Left forelimb (tissue), 1 donor: ENCODE measurements around the gene S100A16.

Source experiments
- DNase-seq: peaks from one replicate; pipeline ENCODE4 v3.0.0-alpha.2; 2018; ENCODE audit warnings: low spot score

Gene S100A16

DNA sequence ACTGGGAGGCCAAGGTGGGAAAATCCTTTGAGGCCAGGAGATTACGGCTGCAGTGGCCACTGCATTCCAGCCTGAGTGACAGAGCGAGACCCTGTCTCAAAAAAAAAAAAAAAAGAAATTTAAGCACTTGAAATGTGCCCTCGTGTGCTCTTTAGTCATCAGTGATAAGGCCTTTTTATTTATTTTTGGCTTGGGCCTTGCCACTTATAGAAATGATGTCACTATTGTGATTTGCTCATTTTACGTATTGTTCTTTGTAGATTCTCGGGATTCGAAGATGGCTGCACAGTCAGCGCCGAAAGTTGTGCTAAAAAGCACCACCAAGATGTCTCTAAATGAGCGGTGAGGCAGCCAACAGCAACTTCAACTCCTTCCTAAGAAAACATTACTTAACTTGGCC is 23.4 kb upstream of the S100A16 start:
- no peak for DNase-seq

- no peak for DNase-seq
Measured at GRCh38 chr1:153635872-153636271, 22.9 kb upstream of the S100A16 start.

DNA sequence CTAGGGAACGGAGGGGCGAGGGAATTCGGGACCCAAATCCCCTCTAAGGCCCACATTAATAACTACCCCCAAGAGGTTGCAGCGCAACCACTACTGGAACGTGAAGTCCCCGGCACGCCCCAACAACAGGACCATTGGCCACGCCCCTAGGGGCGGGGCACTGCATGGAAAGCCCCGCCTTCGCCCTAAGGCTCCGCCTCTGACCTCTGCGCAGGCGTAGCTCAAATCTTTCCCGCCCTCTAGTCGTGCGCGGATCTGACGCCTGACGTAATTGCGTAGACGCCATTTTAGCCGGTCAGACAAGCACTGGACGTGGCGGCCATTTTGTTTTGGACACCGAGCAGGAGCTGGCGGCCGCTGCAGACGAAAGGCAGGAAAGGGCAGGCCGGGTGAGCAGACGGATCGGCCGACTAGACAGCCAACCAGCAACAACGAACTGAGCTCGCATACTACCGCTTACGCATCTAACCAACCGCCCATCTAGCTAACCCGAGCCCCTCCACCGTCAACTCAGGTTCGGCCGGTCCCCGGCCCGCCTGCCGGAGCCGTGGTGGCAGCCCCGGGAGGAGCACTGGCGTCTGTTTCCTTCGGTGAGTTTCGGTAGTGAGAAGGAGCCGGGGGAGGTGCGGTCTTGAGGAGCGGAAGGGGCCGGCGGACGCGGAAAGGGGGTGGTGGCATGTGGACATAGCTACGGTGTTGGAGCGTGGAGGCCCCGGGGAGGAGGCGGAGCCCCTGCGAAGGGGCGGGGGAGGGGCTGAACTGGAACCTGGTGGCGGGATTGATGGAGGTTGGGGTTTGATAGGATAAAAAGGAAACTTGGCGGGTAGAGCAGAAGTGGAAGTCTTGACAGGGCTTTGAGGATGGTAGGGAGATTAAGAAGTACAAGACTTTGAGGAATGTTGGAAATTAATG is 21.1 kb upstream of the S100A16 start, which contains the start of gene CHTOP:
CHTOP (plus strand) TSS at position 313 of the 912 bp plus-strand sequence. CDS start 2,523 bp downstream, outside the sequence.
- DNase-seq: peak; percentile 96

GRCh38 chr1:153633161-153633753 is 20.3 kb upstream of the S100A16 start:
- no peak for DNase-seq

DNA sequence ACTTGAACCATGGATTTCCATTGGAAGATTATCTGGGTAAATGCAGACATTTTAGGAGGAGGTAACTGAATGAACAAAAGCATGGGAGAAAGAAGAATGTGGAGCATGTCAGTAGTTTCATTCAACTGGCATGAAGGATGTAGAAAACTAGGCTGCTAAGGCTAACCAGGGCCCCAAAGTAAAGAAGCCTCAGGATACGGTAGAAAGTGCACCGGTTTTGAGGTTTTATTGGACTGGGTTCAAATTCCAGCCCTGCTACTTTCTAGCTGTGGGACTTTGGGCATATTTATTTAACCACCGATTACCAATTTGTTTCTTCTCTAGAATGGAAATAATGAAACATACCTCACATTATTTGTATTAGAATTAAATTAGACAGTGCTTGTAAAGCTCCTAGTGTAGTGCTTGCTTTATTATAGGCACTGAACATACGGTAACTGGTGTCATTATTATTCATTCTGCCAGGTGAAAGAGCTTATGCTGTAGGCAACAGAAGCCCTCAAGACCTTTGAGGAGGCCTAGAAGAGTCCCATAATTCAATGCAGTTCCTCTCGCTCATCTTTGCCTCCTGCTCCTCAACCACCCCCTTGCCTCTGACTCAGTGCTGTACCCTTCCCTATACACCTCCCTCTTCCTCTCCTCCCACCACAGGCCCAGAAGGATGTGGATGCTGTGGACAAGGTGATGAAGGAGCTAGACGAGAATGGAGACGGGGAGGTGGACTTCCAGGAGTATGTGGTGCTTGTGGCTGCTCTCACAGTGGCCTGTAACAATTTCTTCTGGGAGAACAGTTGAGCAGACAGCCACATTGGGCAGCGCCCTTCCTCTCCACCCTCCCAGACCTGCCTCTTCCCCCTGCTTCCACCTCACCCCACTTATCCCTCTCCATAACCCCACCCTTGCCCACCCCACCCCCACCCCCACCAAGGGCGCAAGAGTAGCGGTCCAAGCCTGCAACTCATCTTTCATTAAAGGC is 18.4 kb upstream of the S100A16 start:
- DNase-seq: no peak

GRCh38 chr1:153630384-153630783 is 17.4 kb upstream of the S100A16 start:
- DNase-seq: no peak

DNA sequence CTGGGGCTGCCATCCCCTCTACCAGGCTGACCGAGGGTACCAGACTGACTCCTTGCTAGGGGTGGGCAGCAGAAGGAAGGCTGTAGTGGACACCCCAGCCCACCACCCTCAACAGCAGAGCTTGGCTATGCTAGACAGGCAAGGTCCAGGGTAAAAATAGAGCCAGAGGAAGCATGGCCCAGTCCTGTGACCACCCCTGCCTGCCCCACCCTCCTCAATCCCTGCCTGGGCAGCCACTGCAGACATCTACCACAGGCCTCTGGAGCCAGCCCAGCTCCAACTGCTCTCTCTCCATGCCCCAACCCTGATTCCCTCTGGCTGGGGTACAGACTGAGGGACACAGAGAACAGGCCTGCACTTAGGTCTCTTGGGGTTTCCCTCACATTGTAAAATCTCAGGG is 17.0 kb upstream of the S100A16 start:
- DNase-seq: no peak

- no peak for DNase-seq
Measured at GRCh38 chr1:153629343-153629665, 16.4 kb upstream of the S100A16 start.

- no peak for DNase-seq
Measured at GRCh38 chr1:153628638-153629342, 15.9 kb upstream of the S100A16 start.

GRCh38 chr1:153627715-153628626 is 15.0 kb upstream of the S100A16 start, which contains the start of gene S100A1:
S100A1 (plus strand) TSS chr1:153628434; CDS start chr1:153630522, 2,088 bp downstream.
- no peak for DNase-seq

GRCh38 chr1:153626904-153627714 is 14.2 kb upstream of the S100A16 start, which contains the start of gene S100A13:
S100A13 (minus strand) TSS chr1:153627505; CDS start chr1:153626472, 1,033 bp downstream.
- peak; percentile 89 for DNase-seq

- no peak for DNase-seq
Measured at GRCh38 chr1:153626477-153626903, 13.6 kb upstream of the S100A16 start.

DNA sequence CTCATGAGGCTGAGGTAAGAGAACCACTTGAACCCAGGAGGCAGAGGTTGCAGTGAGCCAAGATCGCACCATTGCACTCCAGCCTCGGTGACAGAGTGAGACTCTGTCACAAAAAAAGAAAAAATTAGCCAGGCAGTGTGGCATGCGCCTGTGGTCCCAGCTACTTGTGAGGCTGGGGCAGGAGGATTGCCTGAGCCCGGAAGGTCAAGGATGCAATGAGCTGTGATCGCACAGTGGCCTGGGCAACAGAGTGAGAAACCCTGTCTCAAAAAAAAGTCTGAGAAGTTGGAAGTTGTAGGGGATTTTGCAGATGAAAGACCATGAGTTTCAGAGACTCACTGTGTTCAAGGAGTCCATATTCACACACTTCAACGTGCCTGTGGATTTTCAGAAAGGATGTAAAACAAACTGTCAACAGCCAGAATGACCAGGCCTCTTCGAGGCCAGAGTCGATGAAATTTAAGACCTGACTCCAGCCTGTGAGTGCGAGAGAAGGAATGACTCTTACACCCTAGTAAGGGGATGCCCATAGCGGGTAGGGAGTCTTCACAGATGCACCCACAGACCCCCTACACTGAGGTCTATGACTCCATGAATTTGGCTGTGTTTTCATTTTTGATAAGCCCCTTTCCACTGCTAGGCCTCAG is 12.2 kb upstream of the S100A16 start:
- no peak for DNase-seq

DNA sequence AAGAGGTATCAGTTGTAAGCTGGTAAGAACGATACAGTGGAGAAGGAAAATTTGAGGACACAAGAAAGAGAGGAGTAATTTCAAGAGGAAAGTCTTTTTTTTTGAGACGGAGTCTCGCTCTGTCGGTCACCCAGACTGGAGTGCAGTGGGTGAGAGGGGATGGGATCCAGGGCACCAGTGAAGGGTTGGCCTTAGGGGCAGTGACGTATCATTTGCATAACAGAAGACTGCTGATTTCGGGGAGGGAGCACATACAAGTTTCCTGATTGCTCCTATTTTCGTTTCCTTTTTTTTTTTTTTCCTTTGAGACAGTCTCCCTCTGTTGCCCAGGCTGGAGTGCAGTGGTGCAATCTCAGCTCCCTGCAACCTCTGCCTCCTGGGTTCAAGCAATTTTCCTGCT is 10.2 kb upstream of the S100A16 start:
- DNase-seq: no peak

DNA sequence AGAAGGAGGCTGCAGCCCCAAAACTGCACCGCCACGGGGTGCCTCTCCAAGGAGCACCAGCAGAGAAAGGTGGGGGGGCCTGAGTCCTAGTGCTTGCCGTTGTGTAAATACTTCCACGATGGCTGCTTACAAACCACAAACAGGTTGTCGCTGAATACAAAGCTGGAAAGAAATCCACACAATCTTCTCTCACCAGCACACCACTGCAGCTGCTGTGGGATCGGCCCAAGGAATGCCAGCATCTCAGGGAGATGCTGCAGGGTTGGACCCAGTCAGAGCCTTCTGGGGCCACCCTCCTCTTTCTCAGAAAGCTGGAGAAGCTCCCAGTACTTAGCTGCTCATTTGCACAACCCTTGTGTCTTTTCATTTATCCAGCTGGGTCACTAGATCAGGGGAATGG is 6.2 kb upstream of the S100A16 start:
- DNase-seq: no peak

DNA sequence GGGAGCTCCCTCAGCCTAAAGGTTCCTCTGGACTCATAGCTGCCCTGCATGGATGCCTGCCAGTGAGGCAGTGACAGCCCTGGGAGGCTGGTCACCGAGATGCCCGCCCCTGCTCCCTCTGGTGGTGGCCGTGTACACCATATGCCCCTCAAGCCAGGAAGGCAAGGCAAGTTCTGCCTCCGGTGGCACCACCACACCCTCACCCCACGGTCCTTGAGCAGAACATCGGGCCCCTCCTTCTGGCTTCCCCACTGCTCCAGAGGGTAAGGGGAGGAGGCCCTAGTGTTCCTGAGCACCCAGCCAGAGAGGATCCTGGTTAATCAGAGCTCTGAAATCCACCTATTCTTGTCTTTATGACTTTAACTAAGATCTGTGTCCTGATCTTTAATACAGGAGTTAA is 4.7 kb upstream of the S100A16 start:
- no peak for DNase-seq

DNA sequence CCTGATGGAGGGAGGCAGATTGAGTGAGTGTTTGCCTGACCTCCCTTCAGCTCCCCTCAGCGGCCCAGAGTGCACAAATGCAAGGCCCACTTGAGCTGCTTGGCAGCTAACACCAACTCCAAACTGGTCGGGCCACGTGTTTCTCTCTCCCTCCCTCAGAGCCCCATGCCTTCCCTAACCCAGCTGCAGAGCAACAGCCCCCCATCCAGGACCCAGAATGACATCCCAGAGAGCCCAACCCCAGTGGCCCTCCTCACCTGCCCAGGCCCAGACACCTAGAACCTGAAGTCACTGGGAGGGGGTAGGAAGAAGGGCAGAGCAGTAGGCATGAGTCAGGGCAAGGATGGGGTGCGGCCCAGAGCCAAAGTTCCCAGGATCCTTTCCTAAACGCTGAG is 4.0 kb upstream of the S100A16 start:
- no peak for DNase-seq

DNA sequence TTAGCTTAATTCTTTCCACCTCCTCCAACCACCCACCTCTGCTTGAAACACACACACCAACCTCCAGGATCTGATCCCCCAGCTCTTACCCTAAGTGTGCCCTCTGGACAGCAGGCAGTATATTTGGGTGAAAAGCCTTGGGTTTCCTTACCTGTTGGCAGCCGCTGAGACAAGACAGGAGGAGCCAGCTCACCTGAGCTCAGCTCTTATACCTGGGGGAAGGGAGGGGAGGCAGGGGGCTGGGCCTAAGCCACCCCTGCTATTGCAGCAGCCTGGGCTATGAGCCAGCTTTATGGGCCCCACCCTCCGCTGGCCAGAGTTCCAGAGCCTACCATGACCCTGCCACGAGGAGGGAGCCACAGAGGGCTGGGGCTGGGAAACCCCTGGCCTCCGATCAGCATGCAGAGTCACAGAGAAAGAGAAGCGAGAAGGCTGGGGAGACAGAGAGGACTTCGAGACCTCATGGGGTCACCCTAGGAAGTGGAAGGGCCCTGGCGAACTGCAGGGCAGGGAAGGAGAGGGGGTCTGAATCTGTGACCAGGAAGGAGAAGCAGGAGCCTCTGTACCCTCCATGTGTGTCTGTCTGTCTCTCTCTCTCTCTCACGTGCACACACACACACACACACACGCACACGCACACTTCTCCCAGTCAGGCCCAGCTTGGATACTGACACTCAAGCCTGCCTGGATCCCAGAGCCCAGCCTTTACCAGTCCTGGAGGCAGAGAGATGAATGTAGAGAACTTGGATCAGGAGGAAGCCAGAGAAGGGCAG is 3.4 kb upstream of the S100A16 start, which contains the start of gene S100A14:
S100A14 (minus strand) TSS at position 182 of the 773 bp plus-strand sequence. CDS start 467 bp downstream, outside the sequence.
- DNase-seq: no peak
